Measurements from ENCODE around the gene HOXC10.
A peak's percentile ranks its signal among the peaks of the same experiment; 100 is the strongest.

HOXC10 gene

GRCh38 chr12:53984901-53985691, at the start of gene HOXC10:
TSS of gene HOXC10 (plus strand) at chr12:53985146. CDS start at chr12:53985260, 114 bp downstream.
- peak; percentile 73 for DNase-seq

GRCh38 chr12:53935383-53936341, 49.3 kb upstream of the HOXC10 start:
- DNase-seq, result no peak

- no peak for DNase-seq
These were observed 47.8 kb upstream of the HOXC10 start for GRCh38 chr12:53937099-53937498.

- DNase-seq, result no peak
These were observed 47.2 kb upstream of the HOXC10 start for GRCh38 chr12:53937596-53938325.

GRCh38 chr12:53938326-53939140, 46.4 kb upstream of the HOXC10 start, which contains the start of gene HOXC13:
TSS of gene HOXC13 (plus strand) at chr12:53938831. CDS start at chr12:53938907, 76 bp downstream.
- no peak for DNase-seq

GRCh38 chr12:53939141-53940108, 45.5 kb upstream of the HOXC10 start:
- DNase-seq, result no peak

GRCh38 chr12:53940443-53941014, 44.4 kb upstream of the HOXC10 start:
- no peak for DNase-seq

GRCh38 chr12:53941187-53941586, 43.8 kb upstream of the HOXC10 start:
- DNase-seq, result no peak

- no peak for DNase-seq
These were observed 43.2 kb upstream of the HOXC10 start for GRCh38 chr12:53941750-53942149.

GRCh38 chr12:53942467-53942997, 42.4 kb upstream of the HOXC10 start:
- no peak for DNase-seq

GRCh38 chr12:53944209-53944608, 40.7 kb upstream of the HOXC10 start:
- DNase-seq, result no peak

GRCh38 chr12:53944907-53945847, 39.8 kb upstream of the HOXC10 start:
- DNase-seq, result no peak

- no peak for DNase-seq
These were observed 37.2 kb upstream of the HOXC10 start for GRCh38 chr12:53947743-53948142.

- no peak for DNase-seq
These were observed 36.0 kb upstream of the HOXC10 start for GRCh38 chr12:53948650-53949593.

- DNase-seq, result no peak
These were observed 35.1 kb upstream of the HOXC10 start for GRCh38 chr12:53949631-53950436.

GRCh38 chr12:53950437-53950773, 34.5 kb upstream of the HOXC10 start:
- no peak for DNase-seq
